Measurements from ENCODE around the gene SARDH. TPM values are rescaled to one million over a fixed set of nuclear protein-coding genes. Genes with fewer than 3 reads are reported as not detected.

Gene SARDH
- total and polyA plus RNA-seq, 2 donors (not counting 1 experiment from before 2014, with no cell fraction given): 0.03 to 0.07 TPM

- WGBS (ENCODE audit: insufficient coverage): 96% methylated on average over 12 of the region's 12 CpGs
- no peak for DNase-seq
- Mint-ChIP-seq H3K9me3 (ENCODE audit: insufficient read depth) (peaks cover 8% of the 10 kb centered on the region), H3K4me3 (no peak overlapping the region), H3K27ac (no peak overlapping the region), H3K27me3 (peaks cover 19% of the 10 kb centered on the region), H3K4me1 (no peaks in the 10 kb centered on the region)
- POLR2A ChIA-PET: no interaction called here
- Histone ChIP-seq H3K9ac (ENCODE audit: low read length) (no peak overlapping the region), H3K4me1 (ENCODE audit: control insufficient read depth in 2 of 2, insufficient read depth in 2 of 2, low read length in 2 of 2) (no peaks in the 10 kb centered on the region), H4K20me1 (ENCODE audit: control insufficient read depth, insufficient read depth, low read length, poor library complexity, severe bottlenecking) (no peaks in the 10 kb centered on the region), H3K4me2 (replicated peaks; ENCODE audit: low read depth, low read length, poor library complexity, severe bottlenecking) (no peak overlapping the region), H3K9me3 (ENCODE audit: control extremely low read depth in 1 of 3, control insufficient read depth in 2 of 3, insufficient read depth in 1 of 3, low read length in 2 of 3) (peaks cover 1 to 7% (median 7%) of the 10 kb centered on the region in 3 donors), H3K4me3 (ENCODE audit: control extremely low read depth in 1 of 5, extremely low read depth in 1 of 5, insufficient read depth in 1 of 5, low read depth in 2 of 5, low read length in 4 of 5) (no peak overlapping the region), H3K79me2 (ENCODE audit: control insufficient read depth, insufficient read depth, low read length) (no peaks in the 10 kb centered on the region), H3K27ac (ENCODE audit: low read length in 2 of 2) (no peak overlapping the region), H3K27me3 (replicated peaks in 1 of 4; ENCODE audit: control extremely low read depth in 1 of 4, control insufficient read depth in 3 of 4, insufficient read depth in 4 of 4, low read length in 3 of 4) (peaks cover 0 to 6% (median 0%) of the 10 kb centered on the region in 4 experiments), H2AFZ (ENCODE audit: insufficient read depth, low read depth, low read length, poor library complexity, severe bottlenecking) (no peak overlapping the region), H3K36me3 (replicated peaks in 1 of 2; ENCODE audit: control extremely low read depth in 1 of 2, control insufficient read depth in 1 of 2, extremely low read depth in 1 of 2, insufficient read depth in 2 of 2, low read length in 1 of 2) (no peaks in the 10 kb centered on the region)
- intact Hi-C loops (cut with micrococcal nuclease): no loop called here
- TF ChIP-seq EZH2 (IDR thresholded peaks at IDR 0.05; ENCODE audit: borderline replicate concordance, insufficient read depth, low read depth, low read length, poor library complexity, severe bottlenecking) (no peak), CTCF (IDR thresholded peaks at IDR 0.05) (no peak)
- CTCF ChIA-PET: no interaction called here
- ATAC-seq (ENCODE audit: low read depth): no peak
Observed at GRCh38 chr9:133631111-133631510, 107.0 kb downstream of the SARDH start.

- 91% methylated on average over 22 of the region's 23 CpGs for whole genome bisulfite sequencing (ENCODE audit: insufficient coverage)
- Histone ChIP-seq H3K36me3 (replicated peaks in 1 of 2; ENCODE audit: control extremely low read depth in 1 of 2, control insufficient read depth in 1 of 2, extremely low read depth in 1 of 2, insufficient read depth in 2 of 2, low read length in 1 of 2) (no peaks in the 10 kb centered on the region), H3K9ac (ENCODE audit: low read length) (no peak overlapping the region), H3K4me2 (replicated peaks; ENCODE audit: low read depth, low read length, poor library complexity, severe bottlenecking) (no peak overlapping the region), H3K4me3 (ENCODE audit: control extremely low read depth in 1 of 5, extremely low read depth in 1 of 5, insufficient read depth in 1 of 5, low read depth in 2 of 5, low read length in 4 of 5) (no peak overlapping the region), H3K79me2 (ENCODE audit: control insufficient read depth, insufficient read depth, low read length) (no peaks in the 10 kb centered on the region), H3K9me3 (ENCODE audit: control extremely low read depth in 1 of 3, control insufficient read depth in 2 of 3, insufficient read depth in 1 of 3, low read length in 2 of 3) (peaks cover 1 to 18% (median 15%) of the 10 kb centered on the region in 3 donors), H3K27me3 (replicated peaks in 1 of 4; ENCODE audit: control extremely low read depth in 1 of 4, control insufficient read depth in 3 of 4, insufficient read depth in 4 of 4, low read length in 3 of 4) (peaks cover 0 to 3% (median 0%) of the 10 kb centered on the region in 4 experiments), H3K4me1 (ENCODE audit: control insufficient read depth in 2 of 2, insufficient read depth in 2 of 2, low read length in 2 of 2) (no peaks in the 10 kb centered on the region), H2AFZ (ENCODE audit: insufficient read depth, low read depth, low read length, poor library complexity, severe bottlenecking) (no peak overlapping the region), H4K20me1 (ENCODE audit: control insufficient read depth, insufficient read depth, low read length, poor library complexity, severe bottlenecking) (no peaks in the 10 kb centered on the region), H3K27ac (ENCODE audit: low read length in 2 of 2) (no peak overlapping the region)
- POLR2A ChIA-PET: no interaction called here
- intact Hi-C loops (cut with micrococcal nuclease): no loop called here
- Mint-ChIP-seq H3K4me1 (no peaks in the 10 kb centered on the region), H3K27ac (no peak overlapping the region), H3K4me3 (no peak overlapping the region), H3K9me3 (ENCODE audit: insufficient read depth) (peaks cover 11% of the 10 kb centered on the region), H3K27me3 (peaks cover 21% of the 10 kb centered on the region)
- CTCF ChIA-PET: no interaction called here
- TF ChIP-seq EZH2 (IDR thresholded peaks at IDR 0.05; ENCODE audit: borderline replicate concordance, insufficient read depth, low read depth, low read length, poor library complexity, severe bottlenecking): no peak
- TF ChIP-seq CTCF (IDR thresholded peaks at IDR 0.05): no peak
- no peak for ATAC-seq (ENCODE audit: low read depth)
- no peak for DNase-seq
Observed at GRCh38 chr9:133629221-133630110, 108.7 kb downstream of the SARDH start.
